Measurements from ENCODE around the gene SNAP23. TPM values are rescaled to one million over a fixed set of nuclear protein-coding genes. Genes with fewer than 3 reads are reported as not detected.

SNAP23 gene
- total RNA-seq, 1 experiment from 2014 or later = 63.2 TPM

GRCh38 chr15:42491539-42492225, 3.8 kb upstream of the SNAP23 start:
- H3K9me3 Mint-ChIP-seq = no peaks in the 10 kb centered on the region; a peak in 1 of 5 replicates
- H2BK12ac ChIP-seq (ENCODE audit: insufficient read length, low read depth, low read length) = no peak overlapping the region
- peaks cover 15% of the 10 kb centered on the region for H3K23me2 ChIP-seq (ENCODE audit: insufficient read length, low read depth, low read length, poor library complexity, severe bottlenecking)
- TF ChIP-seq CTCF (conservative IDR thresholded peaks at IDR 0.05) = no peak
- no peaks in the 10 kb centered on the region for H4K20me1 ChIP-seq (ENCODE audit: control insufficient read depth, insufficient read depth, insufficient read length)
- H3K18ac ChIP-seq (ENCODE audit: insufficient read length, low read depth, low read length) = peak overlapping the region; percentile 30
- no peak for DNase-seq
- H3K36me3 Mint-ChIP-seq (ENCODE audit: insufficient read depth in 1 of 3, low read depth in 3 of 3) = peaks cover 0 to 2% (median 0%) of the 10 kb centered on the region in 3 experiments; a peak in 2 of 7 replicates
- H4K91ac ChIP-seq (ENCODE audit: insufficient read length, low read depth, low read length) = no peak overlapping the region
- no peaks in the 10 kb centered on the region for H3K9me3 ChIP-seq (ENCODE audit: control insufficient read depth, low read depth, low read length)
- H4K8ac ChIP-seq (replicated peaks; ENCODE audit: insufficient read length, low read depth, low read length) = no peak overlapping the region
- no peaks in the 10 kb centered on the region for H3K27me3 ChIP-seq (ENCODE audit: insufficient read depth, low read length)
- peak overlapping the region; percentile 98 to 99 (median 99) for H3K27ac Mint-ChIP-seq
- H3K27me3 Mint-ChIP-seq (ENCODE audit: low read depth) = no peaks in the 10 kb centered on the region
- peak overlapping the region; percentile 95 to 98 for H3K4me3 Mint-ChIP-seq
- peak overlapping the region; percentile 72 for H3K27ac ChIP-seq (ENCODE audit: insufficient read length, low read depth, low read length)
- peak overlapping the region; percentile 95 for H3K9ac ChIP-seq (ENCODE audit: extremely low read depth, insufficient read length, low read length)
- no peak overlapping the region for H3K23ac ChIP-seq (ENCODE audit: insufficient read length, low read depth, low read length)
- H3K4ac ChIP-seq (ENCODE audit: low read depth, low read length) = no peak overlapping the region; the same call in 1 of the 2 replicates
- 0 out of 2 replicates have a peak, but pooled peaks cover 3% of the 10 kb centered on the region for H3K4me1 ChIP-seq (ENCODE audit: insufficient read depth, low read length)
- no peak overlapping the region for H2BK15ac ChIP-seq (ENCODE audit: low read depth, low read length)
- peak overlapping the region; percentile 97; the same call in 1 of the 2 replicates for H3K14ac ChIP-seq (ENCODE audit: insufficient read depth, low read length)
- peaks cover 15 to 20% of the 10 kb centered on the region in 2 experiments for H3K4me1 Mint-ChIP-seq
- H3K79me2 ChIP-seq (ENCODE audit: insufficient read depth, low read length) = peaks cover 6% of the 10 kb centered on the region; the same call in 1 of the 2 replicates
- H2BK5ac ChIP-seq (ENCODE audit: insufficient read length, low read length) = no peak overlapping the region
- no CpG with 5 or more reads among the region's 18 CpGs for WGBS (ENCODE audit: extremely low coverage, insufficient read length, low lambda C conversion rate)
- H2BK120ac ChIP-seq (ENCODE audit: low read depth, low read length, poor library complexity, severe bottlenecking) = peak overlapping the region; percentile 99
- H3K4me2 ChIP-seq (ENCODE audit: insufficient read depth, insufficient read length, low read length) = peak overlapping the region; percentile 91
- H3K79me1 ChIP-seq (ENCODE audit: insufficient read depth, low read depth, low read length, poor library complexity, severe bottlenecking) = peaks cover 7% of the 10 kb centered on the region
- H4K5ac ChIP-seq (ENCODE audit: insufficient read length, low read depth, low read length) = peak overlapping the region; percentile 96
- H2AFZ ChIP-seq (ENCODE audit: low read length) = no peak overlapping the region
- no peak overlapping the region for H3T11ph ChIP-seq (ENCODE audit: low read length)
- no peak overlapping the region for H2AK5ac ChIP-seq (ENCODE audit: insufficient read length, low read length)
- H3K56ac ChIP-seq (ENCODE audit: insufficient read length, low read depth, low read length) = no peak overlapping the region
- no peak overlapping the region for H2BK20ac ChIP-seq (ENCODE audit: low read depth, low read length, poor library complexity, severe bottlenecking)
